Fibroblast of gingiva (primary cell): ENCODE measurements around the gene LSS.
"Not testable (repeated sequence)": the region's sequence is repeated elsewhere in the genome, so short reads cannot be mapped to it uniquely, and the experiment has no call there.

Experiments used
- DNase-seq: peaks from one replicate; pipeline ENCODE4 v3.0.0-alpha.2; 2011; ENCODE audit warnings: low read depth

LSS gene

DNA sequence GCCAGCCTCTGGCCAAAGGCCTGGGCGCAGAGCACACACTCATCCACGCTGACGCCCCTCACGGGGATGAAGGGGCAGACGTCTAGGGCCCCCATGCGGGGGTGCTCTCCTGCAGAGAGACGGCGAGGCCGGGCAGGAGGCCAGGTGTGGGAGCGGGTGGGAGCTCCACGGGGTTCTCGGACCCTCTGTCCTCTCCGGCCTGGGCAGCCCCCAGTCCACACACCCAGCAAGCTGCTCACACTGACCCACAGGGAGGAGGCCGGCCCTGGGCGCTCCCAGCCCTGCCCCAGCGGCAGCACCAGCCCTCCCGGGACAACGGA, 75.7 kb downstream of the LSS start:
- no peak for DNase-seq

DNA sequence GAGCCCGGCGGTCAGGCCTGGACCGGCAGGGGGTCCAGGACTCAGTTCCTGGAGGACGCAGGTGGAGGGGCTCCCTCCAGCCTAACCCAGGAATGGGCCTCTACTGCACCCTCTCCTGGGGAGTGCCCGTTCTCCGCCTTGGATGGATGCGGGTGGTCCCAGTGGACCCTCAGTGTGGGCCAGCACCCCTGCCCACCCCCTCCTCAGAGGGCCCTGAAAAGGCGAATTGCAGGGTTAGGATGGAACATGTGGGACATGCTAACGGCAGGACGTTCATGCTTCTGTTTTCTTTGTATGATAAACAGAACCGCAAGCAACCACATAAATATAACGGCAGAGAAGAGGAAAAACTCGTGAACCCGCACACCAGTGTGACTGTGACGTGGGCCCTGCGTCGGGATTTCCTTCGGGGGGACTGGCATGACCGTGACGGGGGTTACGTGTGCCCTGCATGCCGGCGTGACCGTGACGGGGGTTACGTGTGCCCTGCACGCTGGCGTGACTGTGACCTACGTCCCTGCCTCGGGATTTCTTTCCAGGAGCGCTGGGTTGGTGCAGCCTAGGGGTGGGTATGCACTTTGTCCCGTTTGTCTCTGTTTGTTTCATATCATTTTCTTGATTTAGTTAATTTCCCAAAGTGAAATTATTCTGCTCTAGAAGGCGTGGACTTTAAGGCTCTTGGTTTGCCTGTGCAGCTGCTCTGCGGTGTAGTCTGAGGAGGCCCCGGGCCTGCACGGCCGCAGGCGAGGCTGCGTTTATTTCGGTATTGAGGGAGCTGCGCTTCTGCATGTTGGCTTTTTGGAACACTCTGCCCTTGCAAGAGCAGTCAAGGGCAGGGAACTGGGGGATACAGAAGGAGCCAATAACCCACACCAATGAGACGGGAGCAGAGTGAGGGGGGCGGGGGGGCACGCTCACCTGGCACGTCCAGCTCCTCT, 76.3 kb downstream of the LSS start:
- no peak for DNase-seq

DNA sequence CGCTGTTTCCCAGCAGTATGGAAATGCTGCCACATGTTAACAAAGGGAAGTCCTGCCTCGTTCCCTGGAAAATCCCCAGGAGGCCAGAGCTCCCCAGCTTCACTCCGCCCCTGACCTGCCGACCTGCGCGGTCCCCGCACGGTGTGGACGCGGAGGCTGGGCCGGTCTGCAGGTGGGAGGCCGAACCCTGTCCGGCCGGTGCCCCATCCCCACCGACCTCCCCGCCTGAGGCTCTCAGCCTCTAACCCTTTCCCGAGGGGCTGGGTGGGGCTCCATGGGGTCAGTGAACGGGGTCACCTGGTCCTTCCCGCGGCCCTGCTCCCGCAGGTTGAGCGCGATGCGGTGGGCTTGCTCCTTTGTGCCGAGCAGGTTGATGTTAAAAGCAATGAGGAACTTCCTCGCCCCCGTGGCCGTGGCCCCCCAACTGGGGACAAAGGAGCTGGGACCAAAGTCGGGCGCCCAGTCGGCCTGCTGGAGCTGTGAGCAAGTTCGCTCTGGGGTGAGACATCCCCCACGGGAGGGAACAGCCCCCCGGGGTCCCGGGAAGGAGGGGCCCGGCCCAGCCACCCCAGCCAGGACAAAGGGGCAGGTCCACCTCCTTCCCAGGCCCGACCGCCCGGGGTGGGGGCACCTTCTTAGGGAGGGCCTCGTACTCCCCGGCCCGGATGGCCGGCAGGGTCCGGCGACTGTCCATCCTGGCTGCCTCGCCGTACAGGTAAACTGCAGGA, 77.1 kb downstream of the LSS start:
- no peak for DNase-seq

DNA sequence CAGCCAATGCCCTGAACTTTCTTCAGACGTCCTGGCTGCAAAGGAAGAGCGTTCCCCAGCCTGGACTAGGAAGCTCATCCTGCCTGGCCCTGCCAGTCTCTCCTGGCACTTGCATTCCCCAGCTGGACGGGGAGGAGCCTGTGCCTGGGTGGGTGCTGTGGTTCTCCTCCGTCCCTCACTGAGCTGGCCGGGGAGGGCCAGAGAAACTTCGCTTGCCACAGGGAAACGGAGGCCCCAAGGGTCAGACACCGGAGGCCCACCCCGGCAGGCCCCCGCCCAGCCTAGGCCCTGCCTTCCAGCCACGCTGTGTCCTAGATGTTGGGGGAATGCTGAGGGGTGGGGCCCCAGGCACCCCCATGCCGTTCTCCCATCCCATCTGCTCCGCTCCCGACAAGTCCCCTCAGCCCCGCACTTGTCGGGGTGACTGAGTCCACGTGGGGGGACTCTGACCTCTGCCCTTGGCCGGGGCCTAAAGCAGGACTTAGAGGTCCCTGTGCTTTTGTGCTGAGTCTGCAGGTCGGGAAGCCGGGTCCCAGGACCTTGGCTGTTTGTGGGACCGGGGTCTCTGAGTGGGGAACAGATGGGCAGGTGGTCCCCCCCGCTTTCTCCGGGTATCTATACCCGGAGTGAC, 78.0 kb downstream of the LSS start:
- no peak for DNase-seq

DNA sequence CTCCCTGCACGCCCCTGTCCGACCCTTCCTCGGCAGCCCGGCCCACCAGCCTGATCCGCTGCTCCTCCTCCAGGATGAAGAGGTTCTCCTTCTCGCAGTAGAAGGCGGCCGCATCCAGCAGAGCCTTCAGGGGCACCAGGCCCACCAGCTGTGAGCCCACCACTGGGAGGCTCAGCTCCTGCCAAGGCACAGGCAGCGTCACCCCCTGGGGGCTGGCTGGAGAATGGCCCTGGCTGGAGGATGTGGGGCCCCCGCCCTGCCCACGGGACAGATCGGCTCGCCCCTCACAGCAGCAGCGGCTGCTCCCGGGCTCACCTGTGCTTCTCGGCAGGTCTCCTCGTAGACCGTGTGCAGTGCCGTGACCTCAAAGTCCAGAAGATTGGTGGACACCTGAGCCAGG, 78.5 kb downstream of the LSS start:
- no peak for DNase-seq

DNA sequence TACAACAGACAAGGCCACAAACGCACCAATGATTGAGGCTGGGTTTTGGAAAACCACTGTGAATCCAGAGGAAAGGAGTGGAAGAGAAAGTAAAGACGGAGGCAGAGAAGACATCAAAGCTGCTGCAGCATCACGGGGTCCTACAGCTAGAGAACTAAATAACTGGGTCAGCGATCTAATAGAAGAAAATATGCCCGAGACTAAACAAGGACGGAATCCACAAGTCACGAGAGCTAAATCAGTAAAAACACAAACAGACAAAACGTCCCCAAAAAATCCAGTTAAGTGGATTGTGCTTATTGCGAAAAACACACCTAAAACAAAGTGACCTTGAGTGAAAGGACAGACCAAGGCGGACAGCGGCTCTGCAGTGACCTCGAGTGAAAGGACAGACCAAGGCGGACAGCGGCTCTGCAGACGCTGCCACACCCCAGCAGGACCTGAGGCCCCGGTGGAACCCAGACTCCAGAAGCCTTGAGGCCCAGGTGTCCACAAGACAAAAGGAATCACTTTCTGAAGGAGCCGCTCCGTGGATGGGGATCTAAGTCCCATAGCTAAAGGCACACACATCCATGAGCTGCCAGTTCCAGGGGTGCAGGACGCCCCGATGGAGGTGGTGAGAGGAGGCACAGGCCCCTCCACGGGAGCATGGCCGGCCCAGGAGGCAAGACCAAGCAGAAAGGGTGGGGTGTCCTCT, 79.2 kb downstream of the LSS start:
- no peak for DNase-seq

DNA sequence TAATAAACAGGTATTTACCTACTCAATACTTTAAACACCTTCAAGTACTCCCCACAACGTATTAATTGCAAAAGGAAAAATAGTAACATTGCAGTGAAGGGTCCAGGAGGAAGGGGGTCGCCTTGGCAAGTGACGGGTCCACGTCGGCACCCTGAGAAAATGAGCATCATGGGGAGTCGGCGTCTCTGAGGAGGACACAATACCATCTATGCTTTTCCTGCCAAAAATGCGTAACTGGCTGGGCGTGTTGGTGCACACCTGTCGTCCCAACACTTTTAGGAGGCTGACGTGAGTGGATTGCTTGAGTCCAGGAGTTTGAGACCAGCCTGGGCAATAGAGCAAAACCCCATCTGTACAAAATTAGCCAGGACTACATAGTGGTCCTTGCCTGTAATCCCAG, 80.5 kb downstream of the LSS start:
- no peak for DNase-seq

DNA sequence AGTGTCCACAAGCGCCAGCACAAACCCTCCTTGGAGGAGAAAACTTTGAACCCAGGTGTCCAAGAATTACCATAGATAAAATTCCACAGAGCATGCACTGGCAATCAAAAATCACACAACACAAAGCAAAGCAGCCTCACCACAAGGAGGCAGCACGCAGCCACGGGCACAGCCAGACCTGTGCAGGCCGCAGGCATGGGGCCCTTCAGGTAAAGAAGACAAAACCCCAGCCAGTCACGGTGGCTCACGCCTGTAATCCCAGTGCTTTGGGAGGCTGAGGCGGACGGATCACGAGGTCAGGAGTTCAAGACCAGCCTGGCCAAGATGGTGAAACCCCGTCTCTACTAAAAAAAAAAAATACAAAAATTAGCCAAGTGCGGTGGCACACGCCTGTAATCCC, 81.1 kb downstream of the LSS start:
- DNase-seq: not testable (repeated sequence)

DNA sequence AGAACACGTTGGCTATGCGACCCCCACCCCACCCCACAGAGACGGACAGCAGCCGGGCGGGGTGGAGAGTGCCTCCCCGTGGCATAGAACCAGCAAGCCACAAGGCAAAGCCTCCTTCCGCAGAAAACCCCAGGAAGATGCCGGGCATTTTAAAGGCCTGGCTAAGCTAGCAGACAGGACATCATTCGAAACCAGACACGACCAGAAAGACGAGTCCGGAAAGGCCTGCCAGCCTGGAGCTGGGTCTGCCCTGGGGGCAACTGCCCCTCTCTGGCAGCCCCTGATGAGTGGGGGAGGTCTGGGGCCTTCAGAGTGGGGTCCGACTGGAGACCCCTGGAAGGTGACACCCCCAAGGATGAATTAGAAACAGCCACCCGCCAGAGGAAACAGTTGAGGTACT, 81.7 kb downstream of the LSS start:
- DNase-seq: no peak

DNA sequence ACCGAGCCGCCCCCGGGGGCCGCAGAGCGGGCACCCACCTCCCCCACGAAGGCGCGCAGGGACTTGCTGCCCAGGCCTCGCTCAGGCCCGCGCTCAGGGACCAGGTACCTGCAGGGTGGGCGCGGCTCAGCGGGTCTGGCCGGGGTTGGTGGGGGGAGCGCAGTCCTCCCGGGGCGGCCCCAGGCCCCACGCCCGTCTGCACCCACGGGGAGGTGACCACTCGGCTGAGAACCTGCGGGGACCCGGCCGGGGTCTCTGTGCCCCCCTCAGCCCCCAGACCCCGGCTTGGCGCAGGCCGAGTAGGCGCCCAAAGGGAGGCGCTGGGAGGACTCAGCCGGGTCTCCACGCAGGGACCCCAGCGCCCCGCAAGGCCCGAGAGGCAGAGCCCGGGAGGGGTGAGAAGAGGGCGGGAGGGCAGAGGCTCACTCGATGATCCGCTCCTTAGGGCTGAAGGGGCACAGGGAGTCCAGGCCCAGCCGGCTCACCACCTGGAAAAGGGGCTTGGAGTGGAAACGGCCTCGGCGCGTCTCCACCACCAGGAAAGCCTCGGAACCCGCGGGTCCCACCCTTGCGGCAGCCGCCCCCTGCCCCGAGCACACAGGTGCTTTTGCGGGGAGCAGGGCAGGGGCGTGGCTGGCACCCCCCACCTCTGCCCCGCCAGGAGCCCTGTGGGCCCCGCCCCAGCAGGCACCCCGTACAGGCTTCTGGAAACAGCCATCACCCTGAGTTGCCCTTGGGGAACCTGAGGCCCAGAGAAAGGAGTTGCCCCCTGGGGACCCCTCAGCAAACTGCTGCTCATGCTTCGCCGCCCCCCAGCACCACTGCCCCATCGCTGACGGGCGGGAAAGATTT, 82.5 kb downstream of the LSS start:
- no peak for DNase-seq

DNA sequence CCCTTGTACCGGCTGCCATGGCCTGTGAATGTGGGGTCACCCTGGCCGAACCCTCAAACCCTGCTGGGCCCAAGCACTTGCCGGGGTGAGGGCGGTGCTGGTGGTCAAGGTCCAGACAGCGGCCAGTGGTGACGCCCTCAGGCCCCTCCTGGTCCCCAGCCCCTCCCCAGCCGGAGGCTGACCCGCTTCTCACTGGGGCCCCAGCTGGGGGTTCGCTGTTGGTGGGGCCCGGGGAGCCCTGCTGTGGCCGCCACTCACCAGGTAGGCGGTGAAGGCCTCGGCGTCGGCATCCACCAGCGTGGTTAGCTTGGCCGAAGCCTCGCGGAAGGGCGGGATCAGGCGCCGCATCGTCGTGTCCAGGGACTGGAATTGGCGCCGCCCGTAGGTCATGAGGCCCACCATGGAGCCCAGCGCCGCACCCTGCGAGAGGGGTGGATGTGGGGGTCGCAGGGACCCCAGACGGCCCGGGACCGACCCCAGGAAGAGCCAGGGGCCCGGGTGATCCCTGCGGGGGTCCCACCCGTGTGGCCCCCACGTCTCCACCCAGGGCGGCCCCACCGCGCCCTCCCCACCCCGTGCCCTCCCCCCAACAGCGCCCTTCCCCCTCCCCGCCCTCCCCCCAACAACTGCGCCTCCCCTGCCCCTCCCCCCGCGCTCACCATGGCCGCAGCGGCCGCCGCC, 83.3 kb downstream of the LSS start:
- no peak for DNase-seq

DNA sequence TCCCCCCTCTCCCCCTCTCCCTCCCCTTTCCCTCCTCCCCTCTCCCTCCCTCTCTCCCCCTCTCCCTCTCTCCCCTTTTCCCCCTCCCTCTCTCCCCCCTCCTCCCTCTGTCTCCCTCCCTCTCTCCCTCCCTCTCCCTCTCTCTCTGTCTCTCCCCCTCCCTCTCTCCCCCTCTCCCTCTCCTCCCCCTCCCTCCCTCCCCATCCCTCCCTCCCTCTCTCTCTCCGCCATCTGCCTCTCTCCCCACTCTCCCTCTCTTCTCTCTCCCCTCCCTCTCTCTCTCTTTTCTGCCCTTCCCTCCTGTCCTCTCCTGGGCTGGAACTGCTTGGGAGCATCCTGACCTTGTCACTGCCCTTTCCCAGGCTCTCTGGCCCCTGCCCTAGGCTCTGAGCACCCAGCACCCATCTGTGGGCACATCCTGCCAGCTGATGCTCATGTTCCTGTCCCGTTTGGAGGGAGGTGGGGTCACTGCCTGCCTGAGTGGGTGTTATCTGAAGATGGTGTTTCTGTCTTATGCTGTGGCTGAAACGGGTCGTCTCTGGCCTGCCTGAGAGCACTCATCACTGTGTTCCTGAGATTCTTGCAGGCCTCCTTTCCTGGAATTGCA, 84.0 kb downstream of the LSS start:
- DNase-seq: no peak

DNA sequence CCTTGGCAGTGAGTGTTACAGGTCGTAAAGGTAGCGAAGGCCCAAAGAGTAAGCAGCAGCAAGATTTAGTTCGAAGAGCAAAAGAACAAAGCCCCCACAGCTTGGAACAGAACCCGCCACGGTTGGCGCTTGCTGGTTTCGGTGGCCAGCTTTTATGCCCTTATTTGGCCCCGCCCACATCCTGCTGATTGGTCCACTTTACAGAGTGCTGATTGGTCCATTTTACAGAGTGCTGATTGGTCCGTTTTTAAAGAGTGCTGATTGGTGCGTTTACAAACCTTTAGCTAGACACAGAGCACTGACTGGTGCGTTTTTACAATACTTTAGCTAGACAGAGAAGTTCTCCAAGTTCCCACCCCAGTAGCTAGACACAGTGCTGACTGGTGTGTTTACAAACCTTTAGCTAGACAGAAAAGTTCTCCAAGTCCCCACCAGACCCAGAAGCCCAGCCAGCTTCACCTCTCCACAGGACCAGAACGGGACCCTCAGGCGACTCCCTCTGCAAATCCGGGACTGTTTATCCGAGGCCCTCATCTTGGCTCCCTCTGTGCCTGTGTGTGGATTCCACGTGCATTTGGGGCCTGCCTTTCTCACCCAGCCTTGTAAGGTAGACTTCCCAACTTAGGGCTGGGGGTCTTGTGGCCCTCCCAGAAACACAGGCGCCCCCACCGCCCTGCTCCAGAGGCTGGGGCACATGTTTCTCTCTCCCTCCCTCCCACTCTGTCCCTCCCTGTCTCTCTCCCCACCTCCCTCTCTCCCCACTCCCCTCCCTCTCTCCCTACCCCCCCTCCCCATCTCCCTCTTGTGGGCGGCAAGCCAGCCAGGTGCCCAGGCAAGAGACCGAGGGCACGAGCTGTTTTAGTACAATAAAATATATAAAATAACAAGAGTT, 85.7 kb downstream of the LSS start:
- no peak for DNase-seq

DNA sequence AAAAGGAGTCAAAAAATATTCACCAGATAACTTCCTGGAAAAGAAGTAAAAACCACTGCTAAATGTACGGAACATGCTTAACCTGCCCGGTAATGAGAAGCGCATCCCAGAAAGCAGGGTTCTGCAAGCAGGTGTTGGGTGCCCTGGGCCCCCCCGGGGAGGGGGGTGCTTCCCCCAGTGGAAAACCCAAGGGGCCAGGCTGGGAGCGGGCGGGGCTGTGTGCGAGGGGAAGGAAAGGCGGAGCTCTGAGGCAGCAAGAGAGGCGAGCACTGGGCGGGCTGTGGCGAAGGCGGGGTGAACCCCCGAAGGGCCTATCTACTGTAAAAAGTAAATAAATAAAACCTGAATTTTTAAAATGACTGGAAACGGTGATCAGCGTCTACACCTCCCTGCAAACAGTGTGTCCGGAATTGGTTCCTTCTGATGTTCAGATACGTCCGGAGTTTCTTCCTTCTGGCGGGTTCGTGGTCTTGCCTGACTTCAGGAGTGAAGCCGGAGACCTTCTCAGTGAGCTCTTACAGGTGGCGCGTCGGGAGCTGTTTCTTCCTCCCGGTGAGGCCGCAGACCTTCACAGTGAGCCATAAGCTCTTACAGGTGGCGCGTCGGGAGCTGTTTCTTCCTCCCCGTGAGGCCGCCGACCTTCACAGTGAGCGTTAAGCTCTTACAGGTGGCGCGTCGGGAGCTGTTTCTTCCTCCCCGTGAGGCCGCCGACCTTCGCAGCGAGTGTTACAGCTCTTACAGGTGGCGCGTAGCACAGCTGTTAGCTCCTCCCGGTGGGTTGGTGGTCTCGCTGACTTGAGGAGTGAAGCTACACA, 86.6 kb downstream of the LSS start:
- DNase-seq: no peak

DNA sequence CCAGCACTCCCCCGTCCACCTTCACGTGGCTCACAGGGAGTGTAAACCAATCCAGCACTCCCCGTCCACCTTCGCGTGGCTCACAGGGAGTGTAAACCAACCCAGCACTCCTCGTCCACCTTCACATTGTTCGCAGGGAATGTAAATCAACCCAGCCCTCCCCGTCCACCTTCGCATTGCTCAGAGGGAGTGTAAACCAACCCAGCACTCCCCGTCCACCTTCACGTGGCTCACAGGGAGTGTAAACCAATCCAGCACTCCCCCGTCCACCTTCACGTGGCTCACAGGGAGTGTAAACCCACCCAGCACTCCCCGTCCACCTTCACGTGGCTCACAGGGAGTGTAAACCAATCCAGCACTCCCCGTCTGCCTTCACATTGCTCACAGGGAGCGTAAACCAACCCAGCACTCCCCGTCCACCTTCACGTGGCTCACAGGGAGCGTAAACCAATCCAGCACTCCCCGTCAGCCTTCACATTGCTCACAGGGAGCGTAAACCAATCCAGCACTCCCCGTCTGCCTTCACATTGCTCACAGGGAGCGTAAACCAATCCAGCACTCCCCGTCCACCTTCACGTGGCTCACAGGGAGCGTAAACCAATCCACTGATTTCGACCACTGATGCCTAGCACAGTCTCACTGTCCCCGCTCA, 88.1 kb downstream of the LSS start:
- not testable (repeated sequence) for DNase-seq

DNA sequence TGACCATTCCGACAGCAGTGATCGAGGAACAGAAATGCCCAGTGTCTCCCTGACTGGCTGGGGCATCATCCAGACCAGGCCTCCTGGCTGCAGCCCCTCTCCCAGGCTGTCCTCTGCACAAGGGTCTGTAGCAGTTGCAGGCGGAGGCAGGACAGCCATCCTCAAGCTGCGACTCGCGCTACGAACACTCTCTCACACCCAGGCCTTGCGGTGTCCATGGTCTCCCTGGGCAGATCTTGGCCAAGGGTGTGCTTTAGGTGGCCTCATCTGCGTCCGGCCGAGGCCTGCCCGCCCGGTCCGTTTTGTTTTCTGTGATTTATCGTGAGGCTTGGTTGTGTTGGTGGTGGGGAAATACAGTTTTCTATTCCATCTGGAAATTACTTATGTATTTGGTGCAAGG, 88.9 kb downstream of the LSS start:
- no peak for DNase-seq

DNA sequence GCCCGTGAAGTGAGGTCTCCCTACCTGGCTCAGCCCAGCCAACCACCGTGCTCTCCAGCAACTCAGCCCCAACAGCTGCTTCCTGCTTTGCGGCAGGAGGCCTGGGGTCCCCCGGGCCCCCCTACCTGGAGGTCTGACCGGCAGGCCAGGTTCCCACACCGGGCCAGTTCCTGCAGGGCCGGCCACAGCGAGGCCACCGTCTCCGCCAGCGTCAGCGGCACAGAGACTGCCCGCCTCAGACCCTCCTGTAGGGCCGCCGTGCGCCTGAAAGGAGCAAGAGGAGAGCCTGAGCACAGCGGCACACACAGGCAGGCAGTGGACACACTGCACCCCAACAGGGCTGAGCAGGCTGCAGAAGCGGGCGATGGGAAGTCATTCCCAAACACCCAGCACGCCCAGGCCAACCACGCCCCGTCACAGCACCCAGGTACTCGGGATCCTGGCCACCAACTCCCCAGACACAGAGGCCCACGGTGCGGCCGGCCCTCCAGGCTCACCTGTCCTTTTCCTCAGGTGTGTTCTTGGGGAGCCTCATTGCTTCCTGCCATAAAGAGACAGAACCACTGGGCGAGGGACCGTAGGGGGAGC, 90.1 kb downstream of the LSS start:
- no peak for DNase-seq
